PC-9 (cell line): ENCODE data around the gene HNRNPU. TPM values are rescaled to one million over a fixed set of nuclear protein-coding genes. Genes with fewer than 3 reads are reported as not detected.

Source experiments
- BruUV-seq: library from RNA; stranded (reverse); fragments of 400-500 nt; replicated peaks from 2 replicates; lab custom pipeline; 2021; lab: Mats Ljungman, UMichigan
- CTCF ChIA-PET: fragments of 300-600 bp; sonication (Branson Sonifier 250); formaldehyde crosslinking; loops from one replicate; lab custom pipeline; 2022; ENCODE audit warnings: antibody characterized with exemption; lab: Charles Lee
- POLR2A ChIA-PET: fragments of 300-600 bp; sonication (Branson Sonifier 250); formaldehyde crosslinking; loops from one replicate; lab custom pipeline; 2022; ENCODE audit warnings: antibody characterized with exemption; ENCODE audit not compliant: unreplicated experiment; lab: Charles Lee
- DNase-seq, 2 experiments: peaks; one replicate each; pipeline versions ENCODE4 v3.0.0 to v3.0.0-alpha.2; 2015 to 2022; ENCODE audit warnings: mixed read lengths in 1 of 2
- H2AFZ ChIP-seq: fragments of 200-600 bp; sonication (generic); 2 replicates; pipeline ENCODE4 v1.8.1; 2017; ENCODE audit warnings: antibody characterized with exemption
- H3F3A ChIP-seq: fragments of 200-600 bp; sonication (generic); 2 replicates; pipeline ENCODE4 v1.8.1; 2017; ENCODE audit warnings: antibody characterized with exemption, mild to moderate bottlenecking, low read depth; ENCODE audit not compliant: insufficient read depth
- H3K27ac ChIP-seq: fragments of 200-600 bp; sonication (generic); 2 replicates; pipeline ENCODE4 v1.6.1; 2016; ENCODE audit warnings: mixed run types
- H3K27me3 ChIP-seq: fragments of 200-600 bp; sonication (generic); 2 replicates; pipeline ENCODE4 v1.6.1; 2016; ENCODE audit warnings: low read depth, mixed run types; ENCODE audit not compliant: insufficient read depth
- H3K36me3 ChIP-seq: fragments of 200-600 bp; sonication (generic); 2 replicates; pipeline ENCODE4 v1.6.1; 2016; ENCODE audit warnings: low read depth, mixed run types
- H3K4me1 ChIP-seq: fragments of 200-600 bp; sonication (generic); replicated peaks from 2 replicates; pipeline ENCODE4 v1.6.1; 2016; ENCODE audit warnings: mixed run types; ENCODE audit not compliant: insufficient read depth
- H3K4me2 ChIP-seq: fragments of 200-600 bp; sonication (generic); 2 replicates; pipeline ENCODE4 v1.6.1; 2017; ENCODE audit warnings: mixed run types
- H3K4me3 ChIP-seq: fragments of 200-600 bp; sonication (generic); 2 replicates; pipeline ENCODE4 v1.6.1; 2016; ENCODE audit warnings: mixed run types
- H3K79me2 ChIP-seq: fragments of 200-600 bp; sonication (generic); 2 replicates; pipeline ENCODE4 v1.6.1; 2017; ENCODE audit warnings: low read depth, mixed run types
- H3K9me2 ChIP-seq: fragments of 200-600 bp; sonication (generic); 2 replicates; pipeline ENCODE4 v1.8.1; 2017; ENCODE audit warnings: mild to moderate bottlenecking; ENCODE audit not compliant: insufficient read depth
- H3K9me3 ChIP-seq: fragments of 200-600 bp; sonication (generic); 2 replicates; pipeline ENCODE4 v1.8.1; 2016; ENCODE audit warnings: low read depth; ENCODE audit not compliant: insufficient read depth
- H4K20me1 ChIP-seq: fragments of 200-600 bp; sonication (generic); 2 replicates; pipeline ENCODE4 v1.8.1; 2017; ENCODE audit not compliant: insufficient read depth
- CTCF ChIP-seq: fragments of 200-600 bp; sonication (generic); conservative IDR thresholded peaks from 2 replicates; pipeline ENCODE4 v1.6.1; 2017; ENCODE audit warnings: mixed run types, antibody characterized with exemption, mild to moderate bottlenecking, moderate library complexity
- EZH2 ChIP-seq: fragments of 200-600 bp; sonication (generic); IDR thresholded peaks from 2 replicates; pipeline ENCODE4 v1.8.0; 2017; ENCODE audit warnings: antibody characterized with exemption, low read depth
- intact Hi-C: fragments of 100-400 bp; cut with micrococcal nuclease; formaldehyde crosslinking; loops from one replicate; pipeline ENCODE4 v1.10.0; 2022; ENCODE audit not compliant: unreplicated experiment
- total RNA-seq: library from RNA; stranded (reverse); gene quantifications from 2 replicates; pipeline ENCODE4 v1.2.3, GENCODE V29; 2021

HNRNPU gene
- total RNA-seq, 1 experiment from 2014 or later = 376 TPM

- peaks cover 13% of the 10 kb centered on the region; the same call in 1 of the 2 replicates for H3F3A ChIP-seq
- no peaks in the 10 kb centered on the region for H3K36me3 ChIP-seq
- DNase-seq = no peak
- no peaks in the 10 kb centered on the region for H3K27me3 ChIP-seq
- TF ChIP-seq EZH2 = no peak
- TF ChIP-seq CTCF = no peak
- POLR2A ChIA-PET = no interaction called here
- no peak overlapping the region for H2AFZ ChIP-seq
- CTCF ChIA-PET = no interaction called here
- no peaks in the 10 kb centered on the region for H4K20me1 ChIP-seq
- no peaks in the 10 kb centered on the region for H3K9me2 ChIP-seq
- no peak overlapping the region for H3K4me2 ChIP-seq
- H3K4me3 ChIP-seq = no peak overlapping the region
- intact Hi-C loops = loop anchor here (10.0 kb wide), 1 partner anchor 285 kb away; the partner anchor contains the start of gene KIF26B
- no peaks in the 10 kb centered on the region for H3K79me2 ChIP-seq
- H3K9me3 ChIP-seq = no peaks in the 10 kb centered on the region
- BruUV-seq = no TSS peak
- no peak overlapping the region for H3K27ac ChIP-seq
- H3K4me1 ChIP-seq = peaks cover 10% of the 10 kb centered on the region
Measured at GRCh38 chr1:244869950-244870349, 5.6 kb upstream of the HNRNPU start.

GRCh38 chr1:244869364-244869827 is 5.1 kb upstream of the HNRNPU start:
- no peak for TF ChIP-seq CTCF
- Histone ChIP-seq H3K36me3 (no peaks in the 10 kb centered on the region), H3K4me3 (no peak overlapping the region), H3K9me2 (no peaks in the 10 kb centered on the region), H3K27ac (no peak overlapping the region), H4K20me1 (no peaks in the 10 kb centered on the region), H3K9me3 (no peaks in the 10 kb centered on the region), H2AFZ (no peak overlapping the region), H3F3A (peaks cover 17% of the 10 kb centered on the region; the same call in 1 of the 2 replicates), H3K27me3 (no peaks in the 10 kb centered on the region), H3K4me2 (no peak overlapping the region), H3K4me1 (peaks cover 11% of the 10 kb centered on the region), H3K79me2 (no peaks in the 10 kb centered on the region)
- intact Hi-C loops = loop anchor here (10.0 kb wide), 1 partner anchor 285 kb away; the partner anchor contains the start of gene KIF26B
- POLR2A ChIA-PET = no interaction called here
- DNase-seq = no peak
- CTCF ChIA-PET = interaction anchor here (0.6 to 1.0 kb wide), 2 partner anchors 30 to 139 kb away, joined by 5 to 12 read pairs; no protein-coding TSS in a partner anchor
- no TSS peak for BruUV-seq

GRCh38 chr1:244868484-244869363 is 4.4 kb upstream of the HNRNPU start:
- Histone ChIP-seq H2AFZ (no peak overlapping the region), H4K20me1 (no peaks in the 10 kb centered on the region), H3K27me3 (no peaks in the 10 kb centered on the region), H3K27ac (no peak overlapping the region), H3K4me3 (no peak overlapping the region), H3K9me2 (no peaks in the 10 kb centered on the region), H3K36me3 (no peaks in the 10 kb centered on the region), H3K4me2 (no peak overlapping the region), H3F3A (peaks cover 22% of the 10 kb centered on the region; the same call in 1 of the 2 replicates), H3K79me2 (peaks cover 5% of the 10 kb centered on the region), H3K9me3 (no peaks in the 10 kb centered on the region), H3K4me1 (peaks cover 11% of the 10 kb centered on the region)
- CTCF ChIA-PET = interaction anchor here (0.6 to 1.0 kb wide), 2 partner anchors 30 to 139 kb away, joined by 5 to 12 read pairs; no protein-coding TSS in a partner anchor
- intact Hi-C loops = loop anchor here (10.0 kb wide), 1 partner anchor 286 kb away; the partner anchor contains the start of gene KIF26B
- no peak for DNase-seq
- no peak for TF ChIP-seq EZH2
- no peak for TF ChIP-seq CTCF
- no TSS peak for BruUV-seq
- POLR2A ChIA-PET = no interaction called here
